LHCN-M2 (cell line): Measurements from ENCODE around the gene TMF1. TPM values are rescaled to one million over a fixed set of nuclear protein-coding genes. Genes with fewer than 3 reads are reported as not detected.

Experiments
- DNase-seq: peaks from one replicate; pipeline ENCODE4 v3.0.0-alpha.2; 2012; ENCODE audit warnings: low read depth
- total RNA-seq: library from RNA; depleted of rRNA; stranded (reverse); fragments of >200 nt; gene quantifications from 2 replicates; pipeline ENCODE4 v1.2.3, GENCODE V29; 2014

The TMF1 gene
- total RNA-seq, 1 experiment from 2014 or later, result 28.7 TPM

DNA sequence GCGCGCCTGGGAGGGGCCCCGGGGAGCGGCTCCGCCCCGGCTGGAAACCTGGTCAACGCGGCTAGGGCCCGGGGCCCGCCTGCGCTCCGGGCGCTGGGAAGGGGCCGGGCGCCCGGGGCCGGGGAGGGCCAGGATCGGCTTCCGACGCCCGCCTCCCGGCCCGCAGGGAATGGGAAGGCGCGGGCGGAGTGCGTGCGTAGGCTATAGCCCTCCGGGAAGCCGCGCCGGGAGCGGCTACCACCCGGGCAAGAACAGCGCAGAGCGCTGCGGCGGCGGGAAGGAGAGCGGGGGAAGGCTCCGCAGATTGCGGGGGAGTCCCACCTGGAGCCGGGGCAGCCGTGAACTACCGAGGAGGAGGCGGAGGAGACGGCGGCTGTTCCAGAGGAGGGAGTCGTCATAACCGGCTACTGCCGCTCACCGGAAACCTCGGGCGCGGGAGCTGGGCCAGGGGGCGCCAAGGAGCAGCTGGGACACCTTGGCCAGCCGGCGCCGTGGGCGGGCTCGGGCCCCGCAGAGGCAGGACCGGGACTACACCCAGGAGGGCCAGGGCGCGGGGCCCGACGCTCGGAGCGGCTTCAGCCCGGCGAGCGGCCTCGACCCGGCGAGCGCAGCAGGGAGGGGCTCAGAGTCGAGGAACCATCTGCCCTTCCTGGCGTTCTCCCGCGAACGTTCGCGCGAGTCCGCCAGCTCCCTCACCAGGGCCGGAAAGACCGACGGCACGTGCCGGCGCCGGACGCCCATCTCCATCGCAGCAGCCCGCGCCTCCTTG lies 38.7 kb downstream of the TMF1 start, which contains the start of gene EOGT:
EOGT (minus strand) TSS at position 432 of the 769 bp plus-strand sequence. CDS start 3,838 bp downstream, outside the sequence.
- peak; percentile 85 for DNase-seq

DNA sequence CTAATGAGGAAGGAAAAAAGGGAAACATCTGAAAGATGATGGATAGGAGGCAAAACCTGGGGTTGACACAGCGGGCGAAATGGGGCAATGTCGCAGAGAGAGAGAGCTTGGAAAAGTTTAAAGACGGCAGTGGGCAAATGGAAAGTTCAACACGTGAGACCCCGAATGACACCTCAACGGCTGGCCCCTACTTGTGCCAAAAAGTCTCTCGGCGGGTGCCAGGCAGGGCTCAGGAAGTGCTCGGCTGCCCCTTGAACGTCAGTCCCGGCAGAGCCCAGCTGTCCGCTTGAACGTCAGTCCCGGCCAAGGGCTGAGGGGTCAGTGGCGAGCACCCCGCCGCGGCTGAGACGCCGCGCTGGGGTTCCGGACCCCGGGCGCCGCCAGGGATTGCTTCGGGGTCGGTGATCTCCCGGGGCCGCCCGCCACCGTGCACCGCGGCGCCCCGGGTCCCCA lies 39.3 kb downstream of the TMF1 start:
- DNase-seq, result peak; percentile 70

GRCh38 chr3:69012100-69012799 lies 39.9 kb downstream of the TMF1 start:
- peak; percentile 44 for DNase-seq

DNA sequence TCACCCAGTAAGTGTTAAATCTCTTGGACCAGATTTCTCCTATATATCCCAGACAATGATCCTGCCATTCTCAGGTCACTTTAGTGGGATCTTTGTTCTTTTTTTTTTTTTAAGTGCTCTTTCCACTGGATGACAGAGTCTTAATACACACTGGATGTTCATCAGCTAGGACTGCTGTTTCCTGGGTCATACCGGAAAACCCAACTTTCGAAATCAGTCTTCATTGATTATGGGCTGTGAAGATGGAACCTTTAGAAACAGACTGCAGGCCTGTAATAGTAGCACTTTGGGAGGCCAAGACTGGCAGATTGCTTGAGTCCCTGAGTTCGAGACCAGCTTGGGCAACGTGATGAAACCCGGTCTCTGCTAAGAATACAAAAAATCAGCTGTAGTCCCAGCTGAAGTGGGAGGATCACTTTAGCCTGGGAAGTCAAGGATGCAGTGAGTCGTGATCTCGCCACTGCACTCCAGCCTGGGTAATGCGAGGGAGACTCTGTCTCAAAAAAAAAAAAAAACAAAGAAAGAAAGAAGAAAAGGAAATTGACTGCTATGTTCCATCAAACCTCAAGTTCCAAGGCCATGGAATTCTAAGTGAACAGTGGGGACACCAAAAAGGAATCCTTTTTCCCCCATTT lies 40.9 kb downstream of the TMF1 start:
- DNase-seq, result no peak

DNA sequence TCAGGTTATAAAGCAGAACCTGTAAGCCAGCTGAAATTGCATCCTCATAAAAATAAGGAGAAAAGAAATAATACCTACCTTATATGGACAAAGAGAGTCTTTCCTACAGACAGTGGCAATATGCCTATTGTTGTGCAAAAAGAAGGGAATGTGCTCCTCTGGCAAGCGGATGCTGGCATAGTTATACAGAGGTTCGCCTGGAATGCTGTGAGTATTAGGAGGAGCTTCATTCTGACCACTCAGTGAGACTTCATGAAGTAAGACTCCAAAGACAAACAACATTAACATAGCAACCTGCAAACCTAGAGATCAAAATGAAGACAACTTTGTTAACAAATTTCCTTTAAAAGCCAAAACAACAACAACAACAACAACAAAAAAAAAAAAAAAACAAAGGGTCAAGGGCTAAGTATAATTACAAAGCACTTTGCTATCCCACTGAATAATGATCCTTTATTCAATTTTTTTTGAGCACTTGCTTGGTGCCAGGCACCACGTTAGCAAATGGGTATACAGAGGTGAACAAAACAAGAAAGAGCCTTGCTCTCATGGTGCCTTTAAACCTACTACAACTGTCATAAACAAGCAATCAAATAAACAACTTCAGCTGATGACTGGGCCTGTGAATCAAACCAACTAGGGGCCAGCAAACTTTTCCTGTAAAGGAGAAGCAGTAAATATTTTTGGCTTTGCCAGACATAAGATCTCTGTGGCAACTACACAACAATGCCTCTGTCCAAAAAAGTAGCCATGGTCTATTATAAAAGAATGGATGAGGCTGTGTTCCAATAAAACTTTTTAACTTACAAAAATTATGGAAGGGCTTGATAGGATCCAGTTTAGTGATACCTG lies 42.3 kb downstream of the TMF1 start:
- DNase-seq, result peak; percentile 73

DNA sequence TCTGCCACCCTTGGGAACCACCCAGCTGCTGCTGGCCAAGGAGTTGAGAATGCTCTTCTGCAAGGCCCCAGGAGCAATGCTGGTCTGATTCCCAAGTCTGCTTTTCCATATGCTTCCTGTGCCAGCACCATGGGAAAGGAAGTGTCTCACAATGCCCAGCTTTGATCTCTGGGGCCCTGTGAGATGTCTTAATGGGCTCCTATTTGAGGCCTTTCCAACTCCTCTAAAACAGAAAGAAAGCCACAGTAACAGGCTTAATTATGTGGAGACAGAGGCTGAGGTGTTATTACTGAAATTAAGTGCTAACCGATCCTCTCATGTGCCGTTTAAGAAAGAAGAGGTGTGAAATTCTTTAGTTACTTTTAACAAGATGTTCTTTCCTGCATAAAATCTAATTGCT lies 43.2 kb downstream of the TMF1 start:
- DNase-seq, result no peak

- no peak for DNase-seq
Observed at GRCh38 chr3:69005791-69006482, 46.2 kb downstream of the TMF1 start.

- no peak for DNase-seq
Observed at GRCh38 chr3:69005071-69005790, 46.9 kb downstream of the TMF1 start.

- DNase-seq, result no peak
Observed at GRCh38 chr3:69004138-69004537, 48.0 kb downstream of the TMF1 start.

DNA sequence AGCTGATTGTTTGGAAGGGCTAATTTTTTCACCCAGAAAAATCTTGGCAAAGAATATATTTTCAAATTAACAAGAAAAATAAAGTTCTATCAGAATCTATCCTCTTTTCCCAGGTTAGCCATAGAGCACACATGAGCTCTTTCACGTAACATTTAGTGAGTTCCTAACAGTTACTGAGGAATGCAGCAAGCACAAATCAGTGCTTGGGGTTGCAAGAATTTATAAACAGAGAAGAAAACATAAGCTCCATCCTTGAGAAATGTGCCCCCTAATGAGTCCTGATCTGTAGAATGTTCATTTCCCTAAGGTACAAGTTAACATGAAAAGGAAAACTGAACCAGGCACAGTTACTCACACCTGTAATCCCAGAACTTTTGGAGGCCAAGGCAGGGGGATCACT lies 52.5 kb downstream of the TMF1 start:
- no peak for DNase-seq

DNA sequence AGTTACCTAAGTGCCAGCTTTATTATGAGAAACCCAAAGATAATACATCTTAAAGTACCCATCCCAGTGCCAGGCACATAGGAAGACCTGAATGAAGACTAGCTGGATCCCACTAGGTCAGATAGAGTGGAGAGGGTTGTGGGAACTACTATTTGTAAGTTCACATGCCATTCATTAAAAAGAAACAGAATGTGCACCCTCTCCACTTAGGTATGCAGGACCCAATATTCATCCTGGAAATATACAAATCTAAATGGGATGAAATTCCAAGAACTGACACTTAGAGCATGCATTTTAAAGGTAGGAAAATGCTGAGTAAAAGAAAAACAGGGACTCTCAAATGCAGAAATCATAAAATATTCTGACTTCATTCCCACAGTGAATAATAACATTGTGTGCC lies 53.0 kb downstream of the TMF1 start:
- DNase-seq, result no peak

- DNase-seq, result no peak
Observed at GRCh38 chr3:68997887-68998286, 54.2 kb downstream of the TMF1 start.

DNA sequence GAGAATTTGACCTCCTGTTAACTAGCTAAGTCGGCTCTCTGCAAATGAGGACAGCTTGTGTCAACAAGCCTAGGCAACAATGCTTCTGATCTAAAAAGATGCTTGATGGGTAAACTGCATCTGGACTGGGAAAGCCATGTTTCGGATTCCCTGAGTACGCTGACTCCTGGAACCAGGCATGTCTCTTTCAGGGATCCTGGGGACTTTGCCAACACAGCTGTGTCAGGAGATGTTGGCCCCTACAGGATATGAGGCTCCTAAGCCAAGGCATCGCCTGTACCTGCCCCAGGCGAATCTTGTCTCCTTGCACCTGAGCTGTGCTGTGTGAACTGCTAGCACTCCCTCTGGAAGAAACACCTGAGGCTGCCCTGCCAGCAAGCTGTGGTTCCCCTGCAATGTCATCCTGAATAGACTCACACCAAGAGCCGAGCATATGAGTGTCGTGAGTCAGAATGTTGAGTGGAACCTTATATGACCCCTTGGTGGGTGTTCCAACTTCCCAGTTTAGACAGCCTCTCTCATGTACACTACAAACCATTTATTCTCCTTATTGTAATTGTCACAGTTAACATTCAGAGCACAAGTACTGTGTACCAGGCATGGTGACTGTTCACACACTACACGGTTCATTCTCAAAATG lies 55.7 kb downstream of the TMF1 start:
- DNase-seq, result no peak

GRCh38 chr3:68988740-68989139 lies 63.4 kb downstream of the TMF1 start:
- no peak for DNase-seq

DNA sequence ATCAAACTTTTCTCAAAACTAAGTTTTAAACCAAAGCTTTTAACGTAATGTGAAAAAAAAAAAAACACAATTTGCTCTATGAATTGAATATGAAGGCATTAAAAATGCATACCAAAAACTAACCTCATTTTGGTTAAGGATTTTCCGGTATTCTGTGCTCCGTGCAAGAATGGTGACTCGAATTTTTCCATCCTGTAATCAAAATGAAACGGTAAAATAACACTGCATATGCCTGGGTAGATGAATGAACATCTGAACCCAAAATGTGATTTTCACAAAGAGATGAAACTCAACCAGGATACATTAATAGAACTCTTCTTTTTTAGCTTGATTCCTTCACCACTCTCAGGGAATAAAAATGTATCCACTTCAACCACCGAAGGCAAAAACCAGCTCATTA lies 64.8 kb downstream of the TMF1 start:
- DNase-seq, result no peak

DNA sequence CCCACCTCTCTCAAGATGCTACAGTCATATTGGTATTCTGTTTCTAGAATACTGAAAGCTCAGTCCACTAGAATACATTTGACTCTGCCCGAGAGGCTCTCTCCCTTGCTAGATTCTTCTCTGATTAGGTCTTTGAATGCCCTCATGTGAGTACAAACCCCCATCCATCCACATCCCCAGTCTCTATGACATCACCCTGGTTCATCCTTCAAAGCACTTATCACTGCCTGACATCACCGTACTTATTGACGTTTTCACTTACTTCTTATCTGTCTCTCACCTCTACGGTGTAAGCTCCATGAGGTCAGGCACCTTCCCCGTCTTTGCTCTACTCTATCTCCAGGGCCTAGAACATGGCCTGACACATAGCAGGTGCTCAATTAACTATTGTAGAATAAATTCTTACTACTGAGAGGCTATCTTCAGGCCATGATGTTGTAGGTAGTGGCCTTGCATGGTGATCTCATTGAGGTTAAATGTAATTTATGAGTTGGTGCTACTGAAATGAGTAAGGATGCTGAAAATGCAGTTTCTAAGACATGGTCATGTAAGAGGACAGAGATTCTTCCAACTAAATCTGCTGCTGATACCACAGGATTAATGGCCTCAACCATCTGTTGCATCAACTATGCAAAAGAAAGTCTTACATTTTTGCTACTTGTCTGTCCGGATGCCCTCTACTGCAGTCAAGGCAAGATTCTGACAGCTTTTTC lies 65.5 kb downstream of the TMF1 start:
- no peak for DNase-seq

GRCh38 chr3:68985146-68985790 lies 66.9 kb downstream of the TMF1 start:
- DNase-seq, result no peak

- DNase-seq, result no peak
Observed at GRCh38 chr3:68984011-68984530, 68.1 kb downstream of the TMF1 start.
